Activated T-helper 17 cell treated with anti-CD3 and anti-CD28 coated beads, Interleukin-2, amount 50 U/mL, for 72 hours (primary cell): ENCODE data around the gene FILIP1. TPM values are rescaled to one million over a fixed set of nuclear protein-coding genes. Genes with fewer than 3 reads are reported as not detected.
A peak's percentile ranks its signal among the peaks of the same experiment; 100 is the strongest.

Experiments used
- ATAC-seq: fragments of 150-1000 bp; cut with Tn5 transposase; replicated peaks from 2 replicates; pipeline ENCODE4 v1.10.0; 2021; ENCODE audit warnings: mild to moderate bottlenecking, moderate library complexity
- H3K27ac Mint-ChIP-seq: one replicate; pipeline ENCODE4 v1.8.0; 2022; ENCODE audit warnings: mixed read lengths
- H3K27me3 Mint-ChIP-seq: one replicate; pipeline ENCODE4 v1.8.0; 2022; ENCODE audit warnings: mixed read lengths
- H3K36me3 Mint-ChIP-seq: one replicate; pipeline ENCODE4 v1.8.0; 2022; ENCODE audit warnings: low read depth, mild to moderate bottlenecking, mixed read lengths
- H3K4me1 Mint-ChIP-seq: one replicate; pipeline ENCODE4 v1.8.0; 2022; ENCODE audit warnings: mixed read lengths
- H3K4me3 Mint-ChIP-seq: one replicate; pipeline ENCODE4 v1.8.0; 2022; ENCODE audit warnings: mild to moderate bottlenecking, mixed read lengths
- H3K9me3 Mint-ChIP-seq: one replicate; pipeline ENCODE4 v1.8.0; 2022; ENCODE audit warnings: mixed read lengths
- total RNA-seq, 2 donors: library from RNA; stranded (reverse); gene quantifications; one replicate each; pipeline ENCODE4 v1.2.3, GENCODE V29; 2022

Gene FILIP1
- total RNA-seq, 2 donors from 2014 or later = not detected

DNA sequence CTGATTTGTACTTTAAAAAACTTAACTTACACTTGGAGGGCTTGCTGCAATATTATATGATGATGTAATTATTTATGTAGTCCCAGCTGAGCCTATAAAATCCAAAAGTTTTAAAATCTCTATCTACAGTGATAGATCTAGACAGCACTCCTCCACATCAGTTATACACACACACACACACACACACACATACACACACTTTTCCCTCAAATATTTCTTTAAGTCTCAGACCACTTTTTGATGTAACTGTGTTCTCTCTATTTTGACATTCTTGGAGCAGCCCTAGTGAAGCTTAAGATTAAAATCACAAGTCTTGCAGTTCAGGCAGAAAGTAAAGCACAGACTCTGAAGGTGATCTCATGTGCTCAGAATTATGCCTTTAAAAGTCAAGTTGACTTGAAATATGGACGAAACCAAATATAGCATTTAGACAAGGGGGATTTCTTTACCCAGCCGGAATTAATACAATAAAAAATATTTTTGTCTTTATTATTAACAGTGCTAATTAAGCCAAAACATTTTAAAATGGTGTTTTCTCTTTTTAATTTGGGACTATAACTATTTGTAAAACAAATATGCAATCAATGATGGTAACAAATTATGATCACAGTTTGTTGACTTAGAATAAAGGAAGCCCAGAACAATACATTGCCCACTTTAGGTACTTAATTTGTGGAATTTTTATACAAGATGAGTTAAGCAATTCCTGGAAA, 145.5 kb downstream of the FILIP1 start:
- Mint-ChIP-seq H3K9me3 (no peaks in the 10 kb centered on the region), H3K27ac (no peak overlapping the region), H3K4me1 (no peaks in the 10 kb centered on the region), H3K4me3 (no peak overlapping the region), H3K27me3 (peaks cover 18% of the 10 kb centered on the region), H3K36me3 (no peaks in the 10 kb centered on the region)
- ATAC-seq = no peak

DNA sequence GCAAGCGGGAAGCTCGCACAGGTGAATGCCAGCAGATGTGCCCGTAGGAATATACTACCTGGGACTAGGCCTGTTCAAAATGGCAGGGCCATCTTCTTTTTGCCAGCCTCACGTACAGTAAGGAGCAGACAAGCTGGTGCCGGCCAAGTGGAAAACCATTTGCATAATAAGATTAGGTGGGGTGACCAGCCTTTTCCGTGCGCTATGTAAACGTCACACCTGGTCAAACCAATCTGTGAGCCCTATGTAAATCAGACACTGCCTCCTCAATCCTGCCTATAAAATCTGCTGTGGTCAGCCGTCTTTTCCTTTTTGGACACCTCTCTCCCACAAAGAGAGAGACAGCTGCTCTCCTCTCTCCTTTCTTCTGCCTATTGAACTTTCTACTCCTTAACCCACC, 148.2 kb downstream of the FILIP1 start:
- Mint-ChIP-seq H3K4me1 (no peaks in the 10 kb centered on the region), H3K4me3 (no peak overlapping the region), H3K27me3 (peaks cover 16% of the 10 kb centered on the region), H3K36me3 (no peaks in the 10 kb centered on the region), H3K9me3 (no peaks in the 10 kb centered on the region), H3K27ac (no peak overlapping the region)
- no peak for ATAC-seq

DNA sequence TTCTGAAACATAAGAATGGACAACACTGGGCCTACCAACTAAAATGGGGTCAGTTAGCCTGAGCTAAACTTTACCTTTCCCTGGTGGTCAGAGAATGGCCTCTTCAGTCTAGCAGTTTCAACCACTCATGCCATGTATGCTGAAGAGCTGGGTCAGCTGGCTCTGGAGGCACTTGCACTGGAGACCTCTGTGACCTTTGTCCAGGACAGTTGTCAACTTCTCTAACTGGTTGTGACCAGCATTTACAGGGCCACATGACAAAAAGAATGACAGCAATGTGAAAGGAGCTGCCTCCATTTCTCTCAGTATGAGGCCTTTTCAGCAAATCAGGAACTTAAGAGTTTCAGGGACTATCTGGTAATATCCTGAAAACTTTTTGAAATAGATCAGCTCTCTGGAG, 149.1 kb downstream of the FILIP1 start:
- no peaks in the 10 kb centered on the region for H3K9me3 Mint-ChIP-seq

DNA sequence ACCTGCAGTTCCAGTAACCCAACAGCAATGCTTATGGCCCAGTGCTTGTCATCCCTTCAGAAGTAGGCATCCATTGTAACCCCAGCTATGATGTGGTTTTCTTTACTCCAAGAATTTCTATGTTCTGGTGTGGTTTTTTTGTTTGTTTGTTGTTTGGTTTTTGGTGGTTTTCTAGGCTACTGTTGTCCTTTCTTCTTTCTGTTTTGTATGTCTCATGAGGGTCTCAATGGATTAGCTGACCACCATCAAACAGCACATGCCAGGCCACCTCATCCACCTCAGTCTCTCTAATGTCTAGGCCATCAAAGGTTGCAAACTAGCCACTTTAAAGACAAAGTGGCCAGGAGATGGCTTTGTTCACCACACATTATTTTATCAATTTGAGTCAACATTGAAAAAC, 149.6 kb downstream of the FILIP1 start:
- ATAC-seq = no peak
- H3K27me3 Mint-ChIP-seq = peaks cover 15% of the 10 kb centered on the region
- no peak overlapping the region for H3K4me3 Mint-ChIP-seq
- H3K4me1 Mint-ChIP-seq = no peaks in the 10 kb centered on the region
- no peaks in the 10 kb centered on the region for H3K36me3 Mint-ChIP-seq
- H3K9me3 Mint-ChIP-seq = no peaks in the 10 kb centered on the region
- no peak overlapping the region for H3K27ac Mint-ChIP-seq

More for the DNA sequence above, 149.1 kb downstream of the FILIP1 start:
- H3K27me3 Mint-ChIP-seq = peaks cover 16% of the 10 kb centered on the region
- ATAC-seq = no peak
- H3K27ac Mint-ChIP-seq = no peak overlapping the region
- H3K4me1 Mint-ChIP-seq = no peaks in the 10 kb centered on the region
- H3K36me3 Mint-ChIP-seq = no peaks in the 10 kb centered on the region
- H3K4me3 Mint-ChIP-seq = no peak overlapping the region

DNA sequence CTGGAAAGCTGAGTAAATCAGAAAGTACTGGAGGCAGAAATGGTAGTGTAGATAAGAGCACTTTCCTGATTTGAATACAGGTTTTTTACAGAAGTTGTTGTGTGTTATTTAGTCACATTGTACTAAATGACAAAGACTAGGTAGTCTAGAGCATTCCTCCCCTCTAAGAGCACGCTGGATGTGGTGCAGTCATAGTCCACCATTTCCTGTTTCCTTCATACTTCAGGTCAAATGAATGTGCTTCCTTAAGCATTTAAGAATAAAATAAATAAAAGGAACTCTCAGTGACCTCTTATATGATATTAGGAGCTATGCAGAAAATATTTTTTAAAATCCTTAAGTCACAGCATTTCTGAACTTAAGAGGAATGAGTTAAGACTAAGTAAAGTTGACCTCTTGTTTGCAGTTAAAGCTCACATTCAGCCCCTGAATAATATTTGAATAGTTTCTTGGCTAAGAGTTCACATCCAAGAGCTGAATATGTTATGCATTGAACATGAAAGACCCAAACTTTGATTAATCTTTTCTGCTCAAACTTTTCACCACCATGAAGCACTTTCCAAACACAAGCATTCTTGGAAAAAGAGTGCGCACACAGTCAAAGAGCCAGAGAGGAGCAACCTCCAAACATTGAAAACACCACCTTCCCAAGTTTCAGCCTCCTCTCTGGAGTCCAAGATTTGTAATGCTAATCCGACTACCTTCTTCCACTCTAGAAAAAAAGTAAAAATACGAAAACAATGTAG, 155.6 kb downstream of the FILIP1 start:
- Mint-ChIP-seq H3K9me3 (no peaks in the 10 kb centered on the region), H3K4me3 (no peak overlapping the region), H3K27me3 (peaks cover 5% of the 10 kb centered on the region), H3K36me3 (no peaks in the 10 kb centered on the region), H3K27ac (no peak overlapping the region), H3K4me1 (peaks cover 4% of the 10 kb centered on the region)
- peak; percentile 71 for ATAC-seq

DNA sequence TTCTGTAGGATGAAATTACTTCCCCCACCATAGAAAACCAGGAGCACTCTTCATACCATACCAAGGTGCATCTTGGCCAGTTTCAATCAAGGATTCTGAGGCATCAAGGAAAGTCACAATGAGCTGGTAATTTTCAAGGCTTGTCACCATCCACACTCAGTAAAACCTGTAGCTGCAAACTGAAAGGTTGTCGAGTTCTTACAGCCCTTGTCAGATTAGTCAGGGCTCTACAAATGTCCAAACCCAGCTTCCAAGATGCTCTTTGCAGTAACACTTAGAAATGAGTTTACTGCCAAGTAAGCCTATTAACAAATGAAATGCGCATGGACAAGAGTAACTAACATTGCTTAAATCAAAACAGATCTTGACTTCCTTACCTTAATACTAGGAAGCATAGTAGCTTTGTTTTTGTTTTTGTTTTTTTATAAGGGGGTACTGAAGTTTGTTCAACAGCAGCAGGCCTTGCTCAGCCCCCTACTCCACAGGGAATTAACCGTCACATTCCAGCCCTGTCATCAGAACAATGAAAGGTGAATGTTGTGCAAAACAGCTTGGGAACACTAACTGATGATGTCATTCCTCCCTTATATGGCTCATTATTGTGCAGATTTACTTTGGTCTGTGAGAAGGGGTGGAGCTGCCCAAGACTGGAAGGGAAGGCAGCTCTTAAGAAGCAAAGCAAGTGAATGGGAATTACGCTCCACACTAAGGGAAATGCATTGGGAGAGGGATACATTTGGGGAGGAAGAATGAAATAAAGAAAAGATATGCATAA, 159.1 kb downstream of the FILIP1 start:
- no peak overlapping the region for H3K4me3 Mint-ChIP-seq
- peaks cover 5% of the 10 kb centered on the region for H3K27me3 Mint-ChIP-seq
- H3K4me1 Mint-ChIP-seq = peaks cover 4% of the 10 kb centered on the region
- no peaks in the 10 kb centered on the region for H3K9me3 Mint-ChIP-seq
- ATAC-seq = no peak
- H3K36me3 Mint-ChIP-seq = no peaks in the 10 kb centered on the region
- no peak overlapping the region for H3K27ac Mint-ChIP-seq

DNA sequence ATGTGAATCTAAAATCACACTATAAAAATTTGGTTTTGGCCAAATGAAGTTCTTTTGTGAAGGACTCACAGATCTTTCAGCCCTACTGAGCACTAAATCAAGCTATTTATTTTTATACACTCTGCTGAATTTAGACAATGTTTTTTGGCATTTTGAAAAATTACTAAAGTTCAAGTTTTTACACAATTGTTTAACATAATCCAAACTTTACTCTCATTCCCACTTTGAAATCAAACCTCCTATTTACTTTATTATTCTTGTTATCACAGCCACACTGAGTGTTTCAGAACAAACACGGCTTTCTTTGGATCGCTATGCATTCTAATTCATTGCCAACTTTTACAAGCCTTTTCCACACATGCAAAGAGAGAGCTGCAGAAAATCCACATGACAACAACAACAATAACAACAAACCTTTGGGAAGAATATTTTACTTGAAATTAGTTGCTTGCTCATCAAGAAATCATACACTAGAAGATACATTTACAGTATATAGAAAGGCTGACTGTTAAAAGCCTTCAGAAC, 159.9 kb downstream of the FILIP1 start:
- H3K4me3 Mint-ChIP-seq = no peak overlapping the region
- no peak for ATAC-seq
- H3K27me3 Mint-ChIP-seq = peaks cover 5% of the 10 kb centered on the region

DNA sequence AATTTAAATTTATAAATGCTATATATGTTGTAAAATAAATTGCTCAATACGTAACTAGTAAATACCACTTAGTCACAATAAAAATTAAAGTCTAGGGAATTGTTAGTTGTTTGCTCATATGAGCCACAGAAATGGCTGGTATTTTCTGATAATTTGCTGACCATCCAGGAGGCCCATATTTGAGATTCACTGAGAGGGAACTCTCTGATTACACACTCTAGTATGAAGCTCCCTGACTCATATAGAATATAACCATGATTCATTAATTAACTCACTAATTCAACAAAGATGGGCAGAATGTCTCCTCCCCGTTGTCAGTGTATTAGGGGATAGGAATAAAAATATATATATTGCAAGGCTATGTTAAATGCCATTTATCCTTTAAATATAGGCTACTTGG, 162.4 kb downstream of the FILIP1 start:
- no peaks in the 10 kb centered on the region for H3K9me3 Mint-ChIP-seq
- H3K27me3 Mint-ChIP-seq = peaks cover 4% of the 10 kb centered on the region
- no peaks in the 10 kb centered on the region for H3K4me1 Mint-ChIP-seq
- no peak for ATAC-seq
- no peaks in the 10 kb centered on the region for H3K36me3 Mint-ChIP-seq
- no peak overlapping the region for H3K27ac Mint-ChIP-seq
- no peak overlapping the region for H3K4me3 Mint-ChIP-seq

More for the DNA sequence above, 159.9 kb downstream of the FILIP1 start:
- H3K9me3 Mint-ChIP-seq = no peaks in the 10 kb centered on the region
- H3K4me1 Mint-ChIP-seq = peaks cover 4% of the 10 kb centered on the region
- no peaks in the 10 kb centered on the region for H3K36me3 Mint-ChIP-seq
- no peak overlapping the region for H3K27ac Mint-ChIP-seq

DNA sequence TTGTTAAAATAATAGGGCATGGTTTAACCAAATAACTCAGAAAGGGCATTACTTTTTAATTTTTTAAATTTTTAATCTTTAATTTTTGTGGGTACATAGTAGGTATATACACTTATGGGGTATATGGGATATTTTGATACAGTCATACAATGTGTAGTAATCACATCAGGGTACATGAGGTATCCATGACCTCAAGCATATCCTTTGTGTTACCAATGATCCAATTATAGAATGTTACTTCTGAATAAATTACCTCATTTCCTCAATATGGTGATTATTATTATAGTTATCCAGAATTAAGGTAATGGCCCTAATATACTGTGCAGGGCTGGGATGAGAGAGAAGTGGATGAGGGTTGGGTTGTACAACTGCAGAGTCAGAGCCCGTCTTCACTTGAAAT, 163.9 kb downstream of the FILIP1 start:
- ATAC-seq = no peak
- H3K36me3 Mint-ChIP-seq = no peaks in the 10 kb centered on the region
- no peak overlapping the region for H3K27ac Mint-ChIP-seq
- no peaks in the 10 kb centered on the region for H3K4me1 Mint-ChIP-seq
- no peaks in the 10 kb centered on the region for H3K9me3 Mint-ChIP-seq
- peaks cover 8% of the 10 kb centered on the region for H3K27me3 Mint-ChIP-seq
- H3K4me3 Mint-ChIP-seq = no peak overlapping the region

DNA sequence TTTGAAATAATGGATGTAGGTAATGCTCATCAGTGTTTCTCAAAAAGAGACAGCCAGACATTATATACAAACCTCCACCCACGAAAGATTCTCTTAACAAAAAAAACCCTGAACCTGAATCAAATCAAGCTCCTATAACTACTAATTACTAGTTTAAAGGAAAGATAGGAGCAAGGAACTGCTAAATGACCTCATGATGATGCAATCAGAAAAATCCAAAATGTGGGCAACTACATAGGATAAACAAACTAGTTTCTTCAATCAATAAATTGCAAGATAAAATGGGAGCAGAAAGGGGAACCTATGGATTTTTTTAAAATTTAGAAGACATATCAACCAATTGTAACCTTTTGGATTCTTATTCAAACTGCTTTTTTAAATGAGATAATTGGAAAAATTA, 165.8 kb downstream of the FILIP1 start:
- H3K36me3 Mint-ChIP-seq = no peaks in the 10 kb centered on the region
- ATAC-seq = no peak
- no peaks in the 10 kb centered on the region for H3K4me1 Mint-ChIP-seq
- no peaks in the 10 kb centered on the region for H3K9me3 Mint-ChIP-seq
- H3K27ac Mint-ChIP-seq = no peak overlapping the region
- no peak overlapping the region for H3K4me3 Mint-ChIP-seq
- peaks cover 8% of the 10 kb centered on the region for H3K27me3 Mint-ChIP-seq

DNA sequence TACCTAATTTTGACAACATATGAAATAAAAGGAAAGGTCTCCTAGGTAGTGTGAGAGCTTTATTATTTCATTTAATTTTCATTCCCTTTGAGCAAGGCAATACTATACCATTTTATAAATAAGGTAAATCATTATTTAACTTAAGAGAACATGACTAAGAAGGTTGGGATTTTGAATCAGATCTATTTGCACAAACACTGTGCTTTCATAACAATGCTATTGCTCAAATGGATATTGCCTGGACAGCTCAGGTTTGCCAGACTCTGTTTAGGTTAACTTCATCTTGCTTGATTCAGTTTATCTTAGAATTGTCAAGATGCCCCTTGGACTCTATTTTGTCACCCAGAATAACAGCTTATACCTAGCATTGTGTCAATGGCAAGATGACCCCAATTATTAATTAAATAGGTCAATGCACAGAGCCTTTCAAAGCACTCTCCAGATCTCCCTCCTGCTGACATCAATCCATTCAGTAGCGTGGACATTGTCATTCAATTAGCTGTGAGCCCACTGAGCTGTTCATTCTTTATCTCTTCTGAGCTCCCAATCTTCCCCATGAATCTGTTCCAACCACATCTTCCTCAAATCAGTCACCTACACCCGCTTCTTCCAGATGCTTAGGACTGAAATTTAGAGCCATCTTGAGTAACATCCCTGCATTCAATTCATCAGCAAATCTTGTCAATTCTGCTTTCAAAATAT, 166.9 kb downstream of the FILIP1 start:
- Mint-ChIP-seq H3K4me1 (no peaks in the 10 kb centered on the region), H3K36me3 (no peaks in the 10 kb centered on the region), H3K9me3 (no peaks in the 10 kb centered on the region), H3K27ac (no peak overlapping the region), H3K4me3 (no peak overlapping the region), H3K27me3 (peaks cover 15% of the 10 kb centered on the region)
- ATAC-seq = no peak

DNA sequence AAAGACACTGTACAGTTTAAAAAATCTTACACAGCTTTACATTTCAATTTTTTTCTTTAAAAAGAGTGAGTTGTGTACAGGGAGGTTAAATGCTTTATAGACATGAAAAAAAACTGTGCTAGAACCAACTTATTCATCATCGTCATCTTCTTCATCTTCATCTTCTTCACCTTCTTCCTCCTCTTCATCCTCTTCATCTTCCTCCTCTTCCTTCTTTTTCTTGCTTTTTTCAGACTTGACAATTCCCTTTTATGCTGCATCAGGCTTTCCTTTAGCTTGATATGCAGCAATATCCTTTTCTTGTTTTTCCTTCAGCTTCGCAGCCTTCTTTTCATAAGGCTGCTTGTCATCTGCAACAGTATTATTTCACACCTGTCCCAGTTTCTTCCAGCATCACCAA, 174.7 kb downstream of the FILIP1 start:
- no peak overlapping the region for H3K27ac Mint-ChIP-seq

DNA sequence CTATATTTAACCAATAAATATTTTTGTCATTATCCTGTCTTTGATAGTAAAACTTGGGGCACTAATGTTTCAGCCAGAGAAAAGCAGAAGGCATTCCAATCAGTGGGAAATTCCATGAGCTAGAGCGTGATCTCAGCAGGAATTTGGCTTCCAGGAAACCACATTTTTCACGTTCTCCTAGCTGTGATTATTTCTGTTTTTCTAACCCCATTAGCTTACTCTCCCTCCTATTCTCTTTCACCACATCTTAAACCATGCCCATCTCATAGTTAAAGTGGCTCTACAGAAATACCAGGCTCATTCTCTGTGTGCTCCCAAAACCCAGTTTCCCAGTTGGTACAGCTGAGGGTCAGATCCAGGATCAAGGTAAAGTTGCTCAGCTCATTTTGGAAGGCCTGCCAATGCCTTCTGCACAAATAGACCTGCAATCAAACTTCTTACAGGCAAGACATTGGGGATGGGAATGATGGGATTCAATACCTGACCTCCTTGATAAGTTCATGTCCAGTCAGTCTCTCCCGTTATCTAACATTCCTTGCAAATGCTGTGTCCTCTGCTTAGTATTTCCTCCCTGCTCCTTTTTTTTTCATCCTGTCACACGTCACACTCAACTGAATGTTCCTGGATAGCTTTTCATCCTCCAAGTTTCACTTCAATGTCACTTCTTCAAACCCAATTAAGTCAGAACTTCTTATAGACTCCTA, 175.9 kb downstream of the FILIP1 start:
- no peak overlapping the region for H3K4me3 Mint-ChIP-seq
- no peak overlapping the region for H3K27ac Mint-ChIP-seq
- no peaks in the 10 kb centered on the region for H3K9me3 Mint-ChIP-seq
- no peak for ATAC-seq
- H3K27me3 Mint-ChIP-seq = peaks cover 42% of the 10 kb centered on the region
- no peaks in the 10 kb centered on the region for H3K36me3 Mint-ChIP-seq
- H3K4me1 Mint-ChIP-seq = no peaks in the 10 kb centered on the region

More for the DNA sequence above, 174.7 kb downstream of the FILIP1 start:
- ATAC-seq = no peak
- H3K4me3 Mint-ChIP-seq = no peak overlapping the region
- H3K9me3 Mint-ChIP-seq = no peaks in the 10 kb centered on the region
- H3K4me1 Mint-ChIP-seq = no peaks in the 10 kb centered on the region
- H3K27me3 Mint-ChIP-seq = peaks cover 37% of the 10 kb centered on the region
- H3K36me3 Mint-ChIP-seq = no peaks in the 10 kb centered on the region

DNA sequence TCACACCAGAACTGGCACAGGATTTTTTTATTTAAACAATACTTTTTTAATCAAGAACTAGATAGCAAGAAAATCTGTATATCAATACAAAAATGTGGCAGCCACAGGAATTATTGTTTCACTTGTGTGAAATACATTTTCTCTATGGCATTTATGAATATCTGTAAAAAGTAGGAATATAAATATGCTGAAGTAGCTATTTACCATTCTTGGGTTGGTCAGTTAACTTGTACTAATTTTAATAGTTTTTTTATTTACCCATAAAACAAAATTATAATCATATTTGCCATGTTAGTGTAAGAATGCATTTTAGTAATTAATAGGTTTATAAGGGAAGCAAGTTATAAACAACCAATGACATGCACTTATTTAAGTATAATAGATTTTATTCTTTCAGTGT, 177.6 kb downstream of the FILIP1 start:
- Mint-ChIP-seq H3K36me3 (no peaks in the 10 kb centered on the region), H3K27ac (no peak overlapping the region), H3K9me3 (no peaks in the 10 kb centered on the region), H3K4me3 (no peak overlapping the region), H3K27me3 (peaks cover 36% of the 10 kb centered on the region), H3K4me1 (no peaks in the 10 kb centered on the region)
- no peak for ATAC-seq
